Uterus (tissue), 4 donors: ENCODE results near the gene KIAA1217. TPM values are rescaled to one million over a fixed set of nuclear protein-coding genes. Genes with fewer than 3 reads are reported as not detected.

Experiments
- DNase-seq, 2 donors: peaks; one replicate each; pipeline ENCODE4 v3.0.0-alpha.2; 2019 to 2020
- H3K27ac ChIP-seq, 2 donors: fragments of 200-600 bp; sonication (generic); 1 replicate in 1 of 2; 2 replicates in 1 of 2; pipeline ENCODE4 v1.5.1; 2016 to 2018
- H3K27me3 ChIP-seq, 2 donors: fragments of 200-600 bp; sonication (generic); one replicate each; pipeline ENCODE4 v1.5.1; 2018 to 2019; ENCODE audit warnings: control low read depth in 1 of 2
- H3K36me3 ChIP-seq, 2 donors: fragments of 200-600 bp; sonication (generic); one replicate each; pipeline ENCODE4 v1.5.1; 2019; ENCODE audit warnings: control low read depth in 1 of 2
- H3K4me1 ChIP-seq, 2 donors: fragments of 200-600 bp; sonication (generic); one replicate each; pipeline ENCODE4 v1.5.1; 2018 to 2019; ENCODE audit warnings: control low read depth in 1 of 2
- H3K4me3 ChIP-seq, 2 donors: fragments of 200-600 bp; sonication (generic); 1 replicate in 1 of 2; 2 replicates in 1 of 2; pipeline ENCODE4 v1.5.1; 2018 to 2019; ENCODE audit warnings: mild to moderate bottlenecking in 1 of 2
- H3K9me3 ChIP-seq, 2 donors: fragments of 200-600 bp; sonication (generic); one replicate each; pipeline ENCODE4 v1.5.1; 2019; ENCODE audit warnings: control low read depth in 1 of 2
- POLR2A ChIP-seq, 2 donors: fragments of 450-650 bp; IDR thresholded peaks; one replicate each; pipeline ENCODE4 v1.6.1; 2016; ENCODE audit warnings: antibody characterized with exemption in 2 of 2, mild to moderate bottlenecking in 1 of 2, moderate library complexity in 1 of 2
- intact Hi-C: fragments of 100-400 bp; cut with DNase I; formaldehyde crosslinking; loops from one replicate; pipeline ENCODE4 v1.15.1; 2023; ENCODE audit warnings: low total_unique reads
- total RNA-seq, 4 donors: library from RNA; depleted of rRNA in 3 of 4; stranded (reverse); fragments of >200 nt in 3 of 4; gene quantifications; one replicate each; pipeline versions ENCODE4 v1.1.0 to v1.2.4, GENCODE V29; 2014 to 2023
- TF ChIP-seq, protein P1 (sequence below), 4 experiments: fragments of 200-600 bp in 2 of 4; fragments of 450-650 bp in 2 of 4; sonication (generic) in 2 of 4; IDR thresholded peaks; one replicate each; pipeline ENCODE4 v1.5.1; 2016 to 2019; ENCODE audit warnings: antibody characterized with exemption in 4 of 4, mild to moderate bottlenecking in 2 of 4, moderate library complexity in 1 of 4
- donor health status: DM: yes; HTN: yes; CAD: no.

The KIAA1217 gene
- total RNA-seq, 4 donors from 2014 or later: 3.5 to 38.2 (median 11.6) TPM

- Histone ChIP-seq H3K27me3 (no peaks in the 10 kb centered on the region), H3K4me1 (no peaks in the 10 kb centered on the region), H3K4me3 (no peak overlapping the region), H3K9me3 (no peaks in the 10 kb centered on the region), H3K27ac (no peak overlapping the region), H3K36me3 (no peaks in the 10 kb centered on the region)
- no peak for TF ChIP-seq POLR2A (IDR thresholded peaks at IDR 0.05)
- TF ChIP-seq, protein P1, sequence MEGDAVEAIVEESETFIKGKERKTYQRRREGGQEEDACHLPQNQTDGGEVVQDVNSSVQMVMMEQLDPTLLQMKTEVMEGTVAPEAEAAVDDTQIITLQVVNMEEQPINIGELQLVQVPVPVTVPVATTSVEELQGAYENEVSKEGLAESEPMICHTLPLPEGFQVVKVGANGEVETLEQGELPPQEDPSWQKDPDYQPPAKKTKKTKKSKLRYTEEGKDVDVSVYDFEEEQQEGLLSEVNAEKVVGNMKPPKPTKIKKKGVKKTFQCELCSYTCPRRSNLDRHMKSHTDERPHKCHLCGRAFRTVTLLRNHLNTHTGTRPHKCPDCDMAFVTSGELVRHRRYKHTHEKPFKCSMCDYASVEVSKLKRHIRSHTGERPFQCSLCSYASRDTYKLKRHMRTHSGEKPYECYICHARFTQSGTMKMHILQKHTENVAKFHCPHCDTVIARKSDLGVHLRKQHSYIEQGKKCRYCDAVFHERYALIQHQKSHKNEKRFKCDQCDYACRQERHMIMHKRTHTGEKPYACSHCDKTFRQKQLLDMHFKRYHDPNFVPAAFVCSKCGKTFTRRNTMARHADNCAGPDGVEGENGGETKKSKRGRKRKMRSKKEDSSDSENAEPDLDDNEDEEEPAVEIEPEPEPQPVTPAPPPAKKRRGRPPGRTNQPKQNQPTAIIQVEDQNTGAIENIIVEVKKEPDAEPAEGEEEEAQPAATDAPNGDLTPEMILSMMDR (IDR thresholded peaks at IDR 0.05): no peak
- intact Hi-C loops: no loop called here
- DNase-seq: no peak
Observed at GRCh38 chr10:24381235-24382010, 172.5 kb downstream of the KIAA1217 start.

DNA sequence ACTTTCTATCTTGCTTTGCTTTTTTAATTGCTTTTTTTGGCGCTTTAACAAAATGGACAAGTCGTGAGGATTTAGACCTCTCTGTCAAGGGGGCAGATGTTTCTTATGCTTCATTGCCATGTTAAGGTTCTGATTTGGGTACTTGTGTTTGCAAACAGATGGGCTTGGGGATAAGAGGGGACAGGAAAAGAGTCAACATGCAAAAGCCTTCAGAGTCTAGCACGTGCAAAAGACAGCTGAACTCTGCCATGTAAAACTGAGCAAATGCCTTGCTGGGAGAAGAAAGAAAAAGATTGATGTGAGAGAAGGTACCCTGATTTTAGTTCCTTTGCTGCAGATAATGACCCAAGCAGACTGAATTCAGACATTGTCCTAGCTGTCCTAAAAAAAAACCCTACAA lies 173.1 kb downstream of the KIAA1217 start:
- intact Hi-C loops: no loop called here
- no peaks in the 10 kb centered on the region for H3K36me3 ChIP-seq
- no peaks in the 10 kb centered on the region for H3K27me3 ChIP-seq
- H3K4me1 ChIP-seq: no peaks in the 10 kb centered on the region
- DNase-seq: no peak
- TF ChIP-seq POLR2A (IDR thresholded peaks at IDR 0.05): no peak
- TF ChIP-seq, protein P1 (IDR thresholded peaks at IDR 0.05): no peak
- no peak overlapping the region for H3K27ac ChIP-seq
- H3K4me3 ChIP-seq: no peak overlapping the region
- H3K9me3 ChIP-seq: no peaks in the 10 kb centered on the region

DNA sequence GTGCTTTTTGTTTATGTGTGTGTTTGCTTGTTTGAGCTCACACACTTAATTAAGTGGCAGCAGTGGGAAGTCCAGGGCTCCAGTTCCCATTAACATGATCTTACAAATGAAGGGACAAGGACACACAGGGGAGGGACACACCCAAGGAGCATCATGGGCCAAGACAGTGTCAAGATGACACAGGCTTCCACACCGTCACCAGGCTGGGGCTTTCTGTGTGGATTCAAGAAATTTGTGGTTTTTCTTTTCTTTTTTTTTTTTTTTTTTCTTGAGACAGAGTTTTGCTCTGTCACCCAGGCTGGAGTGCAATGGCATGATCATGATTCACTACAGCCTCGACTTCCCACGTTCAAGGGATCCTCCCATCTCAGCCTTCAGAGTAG lies 173.6 kb downstream of the KIAA1217 start:
- Histone ChIP-seq H3K4me1 (no peaks in the 10 kb centered on the region), H3K27me3 (no peaks in the 10 kb centered on the region), H3K4me3 (no peak overlapping the region), H3K27ac (no peak overlapping the region), H3K36me3 (no peaks in the 10 kb centered on the region), H3K9me3 (no peaks in the 10 kb centered on the region)
- intact Hi-C loops: no loop called here
- TF ChIP-seq, protein P1 (IDR thresholded peaks at IDR 0.05): no peak
- TF ChIP-seq POLR2A (IDR thresholded peaks at IDR 0.05): no peak
- DNase-seq: no peak

- H3K27me3 ChIP-seq: no peaks in the 10 kb centered on the region
- H3K4me1 ChIP-seq: no peaks in the 10 kb centered on the region
- H3K36me3 ChIP-seq: no peaks in the 10 kb centered on the region
- peak overlapping the region in 1 of 2 donors; percentile 36 for H3K27ac ChIP-seq
- DNase-seq: no peak
- intact Hi-C loops: no loop called here
- no peak overlapping the region for H3K4me3 ChIP-seq
- H3K9me3 ChIP-seq: no peaks in the 10 kb centered on the region
- TF ChIP-seq, protein P1 (IDR thresholded peaks at IDR 0.05): no peak
Observed at GRCh38 chr10:24382979-24383663, 174.2 kb downstream of the KIAA1217 start.

GRCh38 chr10:24383681-24384106 lies 174.8 kb downstream of the KIAA1217 start:
- intact Hi-C loops: no loop called here
- TF ChIP-seq, protein P1 (IDR thresholded peaks at IDR 0.05): peak in 2 of 4 experiments; percentile 44 to 47
- no peak for TF ChIP-seq POLR2A (IDR thresholded peaks at IDR 0.05)
- no peaks in the 10 kb centered on the region for H3K4me1 ChIP-seq

More at GRCh38 chr10:24383681-24384106, 174.8 kb downstream of the KIAA1217 start:
- H3K27ac ChIP-seq: peak overlapping the region in 1 of 2 donors; percentile 57
- no peak overlapping the region for H3K4me3 ChIP-seq
- no peaks in the 10 kb centered on the region for H3K9me3 ChIP-seq
- DNase-seq: peak; percentile 69 to 72
- no peaks in the 10 kb centered on the region for H3K27me3 ChIP-seq
- H3K36me3 ChIP-seq: no peaks in the 10 kb centered on the region
